TTC549 (cell line): Measurements from ENCODE around the gene LHX1.

Experiments
- FAIRE-seq: peaks from 2 replicates; lab custom pipeline; 2012; peaks lifted over from hg19 to GRCh38; lab: Jason Lieb, UNC

The LHX1 gene

GRCh38 chr17:36937001-36937958, at the start of gene LHX1:
Gene LHX1, plus strand, starts transcription at chr17:36937475. Its CDS starts 723 bp downstream, at chr17:36938198.
- no peak for FAIRE-seq

- FAIRE-seq, result no peak
These were observed 48.9 kb upstream of the LHX1 start for GRCh38 chr17:36888236-36888951.

- FAIRE-seq, result no peak
These were observed 47.4 kb upstream of the LHX1 start for GRCh38 chr17:36889770-36890349.

GRCh38 chr17:36890398-36891168, 46.7 kb upstream of the LHX1 start:
- no peak for FAIRE-seq

- FAIRE-seq, result no peak
These were observed 45.0 kb upstream of the LHX1 start for GRCh38 chr17:36892112-36892838.

- FAIRE-seq, result no peak
These were observed 43.1 kb upstream of the LHX1 start for GRCh38 chr17:36894177-36894576.

GRCh38 chr17:36894925-36895324, 42.4 kb upstream of the LHX1 start:
- FAIRE-seq, result no peak

- no peak for FAIRE-seq
These were observed 37.8 kb upstream of the LHX1 start for GRCh38 chr17:36899250-36900159.

- FAIRE-seq, result no peak
These were observed 37.1 kb upstream of the LHX1 start for GRCh38 chr17:36900160-36900512.

- no peak for FAIRE-seq
These were observed 35.8 kb upstream of the LHX1 start for GRCh38 chr17:36901506-36901905.

GRCh38 chr17:36907407-36907806, 29.9 kb upstream of the LHX1 start:
- no peak for FAIRE-seq

- FAIRE-seq, result no peak
These were observed 26.8 kb upstream of the LHX1 start for GRCh38 chr17:36910513-36910912.

- no peak for FAIRE-seq
These were observed 26.3 kb upstream of the LHX1 start for GRCh38 chr17:36911001-36911400.

- no peak for FAIRE-seq
These were observed 24.1 kb upstream of the LHX1 start for GRCh38 chr17:36913132-36913531.

GRCh38 chr17:36918211-36918691, 19.0 kb upstream of the LHX1 start:
- no peak for FAIRE-seq

- no peak for FAIRE-seq
These were observed 17.8 kb upstream of the LHX1 start for GRCh38 chr17:36919407-36919968.

GRCh38 chr17:36920032-36921005, 17.0 kb upstream of the LHX1 start:
- FAIRE-seq, result no peak

- no peak for FAIRE-seq
These were observed 16.0 kb upstream of the LHX1 start for GRCh38 chr17:36921095-36921851.
